Keratinocyte (primary cell): ENCODE data around the gene ZBTB46. TPM values are rescaled to one million over a fixed set of nuclear protein-coding genes. Genes with fewer than 3 reads are reported as not detected.
"Not testable (repeated sequence)": the region's sequence is repeated elsewhere in the genome, so short reads cannot be mapped to it uniquely, and the experiment has no call there.

Source experiments
- DNase-seq: peaks from one replicate; pipeline ENCODE4 v3.0.0-alpha.2; 2011; ENCODE audit warnings: low read depth, missing footprints, low spot score
- FAIRE-seq: peaks from 2 replicates; lab custom pipeline; 2011; peaks lifted over from hg19 to GRCh38; lab: Jason Lieb, UNC
- H2AFZ ChIP-seq: 2 replicates; pipeline ENCODE4 v1.6.0; 2012; ENCODE audit warnings: low read length, control low read depth, inconsistent platforms; ENCODE audit not compliant: control insufficient read depth
- H3K27ac ChIP-seq: 2 replicates; pipeline ENCODE4 v1.5.1; 2011; ENCODE audit warnings: low read length; ENCODE audit not compliant: control insufficient read depth, insufficient read depth
- H3K27me3 ChIP-seq: 3 replicates; pipeline ENCODE4 v1.6.0; 2011; ENCODE audit warnings: low read length; ENCODE audit not compliant: control insufficient read depth, insufficient read depth; ENCODE audit errors: extremely low read depth
- H3K36me3 ChIP-seq, 2 experiments: 2 replicates in 1 of 2; 3 replicates in 1 of 2; pipeline ENCODE4 v1.5.1; 2011; ENCODE audit warnings: low read length in 2 of 2, mild to moderate bottlenecking in 1 of 2; ENCODE audit not compliant: control insufficient read depth in 2 of 2, insufficient read depth in 2 of 2; ENCODE audit errors: extremely low read depth in 1 of 2
- H3K4me1 ChIP-seq: 3 replicates; pipeline ENCODE4 v1.5.1; 2011; ENCODE audit warnings: low read length; ENCODE audit not compliant: control insufficient read depth, insufficient read depth; ENCODE audit errors: extremely low read depth
- H3K4me2 ChIP-seq: 3 replicates; pipeline ENCODE4 v1.6.0; 2011; ENCODE audit warnings: low read depth, low read length; ENCODE audit not compliant: control insufficient read depth, insufficient read depth; ENCODE audit errors: extremely low read depth
- H3K4me3 ChIP-seq, 3 experiments: fragments of 200-600 bp in 1 of 3; sonication (generic) in 1 of 3; 2 replicates in 2 of 3; 3 replicates in 1 of 3; pipeline ENCODE4 v1.5.1; 2011 to 2016; ENCODE audit warnings: low read length in 3 of 3, mild to moderate bottlenecking in 3 of 3, control low read depth in 2 of 3, inconsistent platforms in 1 of 3, low read depth in 1 of 3, mixed read lengths in 1 of 3, mixed run types in 1 of 3, moderate library complexity in 1 of 3; ENCODE audit not compliant: control insufficient read depth in 2 of 3, insufficient read depth in 2 of 3; ENCODE audit errors: extremely low read depth in 1 of 3
- H3K79me2 ChIP-seq: 2 replicates; pipeline ENCODE4 v1.6.0; 2012; ENCODE audit warnings: low read length; ENCODE audit not compliant: control insufficient read depth, insufficient read depth
- H3K9ac ChIP-seq: 3 replicates; pipeline ENCODE4 v1.6.0; 2011; ENCODE audit warnings: low read length; ENCODE audit not compliant: control insufficient read depth, insufficient read depth; ENCODE audit errors: extremely low read depth
- H3K9me1 ChIP-seq: 3 replicates; pipeline ENCODE4 v1.6.0; 2011; ENCODE audit warnings: low read length; ENCODE audit not compliant: control insufficient read depth, insufficient read depth; ENCODE audit errors: extremely low read depth
- H3K9me3 ChIP-seq: 2 replicates; pipeline ENCODE4 v1.5.1; 2012; ENCODE audit warnings: low read depth, low read length; ENCODE audit not compliant: control insufficient read depth
- H4K20me1 ChIP-seq: 3 replicates; pipeline ENCODE4 v1.6.0; 2011; ENCODE audit warnings: low read length; ENCODE audit not compliant: control insufficient read depth, insufficient read depth; ENCODE audit errors: extremely low read depth
- CTCF ChIP-seq, 3 experiments: IDR thresholded peaks in 1 of 3; conservative IDR thresholded peaks in 1 of 3; optimal IDR thresholded peaks in 1 of 3; 2 replicates in 2 of 3; 3 replicates in 1 of 3; pipeline versions ENCODE3 to v1.5.1; 2011; ENCODE audit warnings: low read length in 3 of 3, mild to moderate bottlenecking in 3 of 3, moderate library complexity in 2 of 3, control low read depth in 1 of 3, inconsistent platforms in 1 of 3; ENCODE audit not compliant: insufficient read depth in 2 of 3; ENCODE audit errors: extremely low read depth in 1 of 3
- EZH2 ChIP-seq: IDR thresholded peaks from one replicate; pipeline ENCODE4 v1.6.1; 2012; ENCODE audit warnings: inconsistent platforms, mild to moderate bottlenecking, low read length, moderate library complexity
- dilution Hi-C: fragments of 300-500 bp; cut with MboI; formaldehyde crosslinking; loops from one replicate; pipeline ENCODE4 v1.7.0; 2020; ENCODE audit warnings: low sequenced_read_pairs; ENCODE audit not compliant: extremely low pct_ligation_motif_present
- polyA plus RNA-seq, 5 experiments: library from polyadenylated mRNA; depleted of rRNA in 3 of 5; stranded (reverse) in 3 of 5; stranded (forward) in 1 of 5; unstranded in 1 of 5; fragments of >200 nt; gene quantifications; 1 replicate in 1 of 5; 2 replicates in 3 of 5; 3 replicates in 1 of 5; pipeline versions ENCODE4 v1.2.1 to v1.2.3, GENCODE V29; 2011 to 2012; ENCODE audit warnings: missing spikeins in 2 of 5, low read depth in 1 of 5, low replicate concordance in 1 of 5

Gene ZBTB46
- polyA plus RNA-seq, 1 donor (not counting 4 experiments of a cell fraction or from before 2014, with no cell fraction given): 0.12 TPM

- no peak for DNase-seq
- Histone ChIP-seq H3K9me1 (no peaks in the 10 kb centered on the region), H3K27me3 (peaks cover 39% of the 10 kb centered on the region), H3K27ac (no peak overlapping the region), H3K9ac (no peak overlapping the region), H2AFZ (no peak overlapping the region), H3K79me2 (no peaks in the 10 kb centered on the region), H3K4me3 (no peak overlapping the region), H4K20me1 (peaks cover 3% of the 10 kb centered on the region), H3K4me1 (no peaks in the 10 kb centered on the region), H3K36me3 (no peaks in the 10 kb centered on the region), H3K4me2 (no peak overlapping the region), H3K9me3 (no peaks in the 10 kb centered on the region)
- TF ChIP-seq EZH2: no peak
- dilution Hi-C loops: no loop called here
- no peak for FAIRE-seq
Observed at GRCh38 chr20:63854766-63855362, 23.8 kb upstream of the ZBTB46 start.

GRCh38 chr20:63854069-63854765 lies 23.2 kb upstream of the ZBTB46 start:
- dilution Hi-C loops: no loop called here
- Histone ChIP-seq H4K20me1 (peaks cover 3% of the 10 kb centered on the region), H3K9me3 (no peaks in the 10 kb centered on the region), H3K9me1 (no peaks in the 10 kb centered on the region), H3K27ac (no peak overlapping the region), H3K36me3 (no peaks in the 10 kb centered on the region), H3K4me3 (no peak overlapping the region), H3K79me2 (no peaks in the 10 kb centered on the region), H3K4me1 (no peaks in the 10 kb centered on the region), H2AFZ (no peak overlapping the region), H3K27me3 (peaks cover 39% of the 10 kb centered on the region), H3K9ac (no peak overlapping the region), H3K4me2 (no peak overlapping the region)
- FAIRE-seq (no peak), DNase-seq (no peak)
- TF ChIP-seq CTCF (optimal IDR thresholded peaks at IDR 0.05 in 1 of 3, IDR thresholded peaks at IDR 0.05 in 1 of 3, conservative IDR thresholded peaks at IDR 0.05 in 1 of 3; ENCODE audit: extremely low read depth in 1 of 3, insufficient read depth in 2 of 3, low read length in 3 of 3) (no peak), EZH2 (no peak)

- H3K4me2 ChIP-seq, H3K79me2 ChIP-seq, H4K20me1 ChIP-seq, H3K4me1 ChIP-seq, H3K9me3 ChIP-seq, H3K4me3 ChIP-seq, H3K27ac ChIP-seq, H3K9me1 ChIP-seq, H3K36me3 ChIP-seq, DNase-seq, H2AFZ ChIP-seq, dilution Hi-C loops, H3K9ac ChIP-seq, FAIRE-seq: not testable (repeated sequence)
- H3K27me3 ChIP-seq: peaks cover 39% of the 10 kb centered on the region
Observed at GRCh38 chr20:63853733-63854068, 22.6 kb upstream of the ZBTB46 start.

GRCh38 chr20:63851548-63851943 lies 20.5 kb upstream of the ZBTB46 start:
- H3K4me2 ChIP-seq, dilution Hi-C loops, H4K20me1 ChIP-seq, H3K79me2 ChIP-seq, H3K27ac ChIP-seq, H3K9ac ChIP-seq, H3K36me3 ChIP-seq, H2AFZ ChIP-seq, H3K9me3 ChIP-seq, H3K4me3 ChIP-seq, DNase-seq, H3K4me1 ChIP-seq, H3K9me1 ChIP-seq, FAIRE-seq: not testable (repeated sequence)
- peaks cover 37% of the 10 kb centered on the region for H3K27me3 ChIP-seq
